Natural killer cell (primary cell): Measurements from ENCODE around the gene SH2D2A. TPM values are rescaled to one million over a fixed set of nuclear protein-coding genes. Genes with fewer than 3 reads are reported as not detected.
A peak's percentile ranks its signal among the peaks of the same experiment; 100 is the strongest.

Experiments used
- ATAC-seq, 3 donors: fragments of 150-1000 bp in 2 of 3; fragments of 200-7000 bp in 1 of 3; cut with Tn5 transposase; 1 replicate in 1 of 3; 2 replicates in 2 of 3; pipeline ENCODE4 v1.10.0; 2021; ENCODE audit warnings: mild to moderate bottlenecking in 2 of 3, moderate library complexity in 2 of 3
- DNase-seq, 2 donors: peaks; one replicate each; pipeline versions ENCODE4 v3.0.0 to v3.0.0-alpha.2; 2013 to 2021; ENCODE audit warnings: mixed read lengths in 1 of 2
- H3K27ac ChIP-seq: one replicate; pipeline ENCODE4 v1.5.1; 2013; ENCODE audit warnings: mild to moderate bottlenecking, low read length
- H3K27me3 ChIP-seq: one replicate; pipeline ENCODE4 v1.6.1; 2013; ENCODE audit warnings: low read length; ENCODE audit not compliant: control insufficient read depth, insufficient read depth
- H3K36me3 ChIP-seq: one replicate; pipeline ENCODE4 v1.6.1; 2013; ENCODE audit warnings: low read length; ENCODE audit not compliant: control insufficient read depth, insufficient read depth
- H3K4me1 ChIP-seq: one replicate; pipeline ENCODE4 v1.6.1; 2013; ENCODE audit warnings: low read length; ENCODE audit not compliant: control insufficient read depth, insufficient read depth
- H3K4me3 ChIP-seq: one replicate; pipeline ENCODE4 v1.5.1; 2013; ENCODE audit warnings: low read length
- H3K9me3 ChIP-seq: one replicate; pipeline ENCODE4 v1.6.1; 2013; ENCODE audit warnings: low read length; ENCODE audit not compliant: control insufficient read depth, insufficient read depth
- H3K27ac Mint-ChIP-seq, 2 donors: one replicate each; pipeline ENCODE4 v1.8.0; 2022; ENCODE audit warnings: mild to moderate bottlenecking in 2 of 2, mixed read lengths in 2 of 2, moderate library complexity in 1 of 2
- H3K27me3 Mint-ChIP-seq, 2 donors: one replicate each; pipeline ENCODE4 v1.8.0; 2022; ENCODE audit warnings: low read depth in 2 of 2, mixed read lengths in 2 of 2
- H3K36me3 Mint-ChIP-seq: one replicate; pipeline ENCODE4 v1.8.0; 2022; ENCODE audit warnings: mixed read lengths
- H3K4me1 Mint-ChIP-seq, 2 donors: one replicate each; pipeline ENCODE4 v1.8.0; 2022; ENCODE audit warnings: mixed read lengths in 2 of 2
- H3K4me3 Mint-ChIP-seq: one replicate; pipeline ENCODE4 v1.8.0; 2022; ENCODE audit warnings: mild to moderate bottlenecking, moderate library complexity, mixed read lengths
- H3K9me3 Mint-ChIP-seq, 2 donors: one replicate each; pipeline ENCODE4 v1.8.0; 2022; ENCODE audit warnings: mixed read lengths in 2 of 2
- WGBS: methylation state at CpG from one replicate; pipeline ENCODE4 v1.1.7; 2013; ENCODE audit warnings: missing lambda C conversion rate; ENCODE audit not compliant: insufficient coverage; 5-methylcytosine and 5-hydroxymethylcytosine counted together
- intact Hi-C: fragments of 100-400 bp; cut with micrococcal nuclease; formaldehyde crosslinking; loops from one replicate; pipeline ENCODE4 v1.14.2; 2022
- total RNA-seq, 4 donors: library from RNA; stranded (reverse); fragments of 120-200 nt in 1 of 4; gene quantifications; one replicate each; pipeline versions ENCODE4 v1.2.3 to v1.2.4, GENCODE V29; 2013 to 2022
- TF ChIP-seq, protein P1 (sequence below): fragments of 200-600 bp; IDR thresholded peaks from one replicate; pipeline ENCODE4 v1.8.0; 2022; ENCODE audit warnings: antibody characterized with exemption

Gene SH2D2A
- total RNA-seq, 3 donors from 2014 or later (not counting 1 experiment from before 2014, with no cell fraction given): 155 to 324 (median 312) TPM

DNA sequence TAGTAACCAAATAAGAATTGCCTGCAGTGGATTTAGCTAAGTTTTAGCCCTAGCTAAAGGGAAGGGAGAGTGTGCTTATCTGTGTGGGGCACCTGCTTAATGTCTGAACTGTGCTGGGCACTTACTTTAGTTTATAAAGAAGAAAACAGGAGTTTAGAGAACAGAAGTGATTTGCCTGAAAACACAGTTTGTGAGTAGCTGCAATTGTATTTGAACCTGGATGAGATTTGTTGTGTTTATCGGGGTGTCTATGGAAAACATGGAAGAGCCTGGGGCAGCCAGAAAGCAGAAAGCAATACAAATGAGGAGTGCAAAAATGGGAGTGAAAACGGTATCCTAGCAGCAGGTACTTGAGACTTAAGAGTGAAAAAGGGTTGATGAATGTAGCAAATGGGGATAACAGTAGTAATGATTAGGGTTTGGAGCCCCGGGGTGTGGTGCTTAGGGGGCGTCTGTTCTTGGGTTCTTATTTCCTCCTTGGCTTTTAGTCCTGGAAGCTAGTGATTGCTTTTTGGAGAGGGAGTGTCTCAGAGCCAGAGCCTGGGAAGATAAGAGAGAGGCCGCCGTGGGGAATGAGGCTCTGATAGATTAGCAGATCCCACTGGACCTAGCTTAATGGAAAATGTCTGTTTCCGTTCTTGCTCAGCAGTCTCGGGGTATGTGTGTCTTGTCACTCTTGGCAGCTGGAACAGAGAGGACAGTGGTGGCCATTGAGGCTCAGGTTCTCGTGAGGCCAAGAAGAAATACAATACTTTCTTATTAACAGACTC is 43.7 kb downstream of the SH2D2A start:
- intact Hi-C loops: no loop called here
- Mint-ChIP-seq H3K4me3 (no peak overlapping the region), H3K27me3 (no peaks in the 10 kb centered on the region), H3K36me3 (peaks cover 6% of the 10 kb centered on the region), H3K9me3 (no peaks in the 10 kb centered on the region), H3K4me1 (peaks cover 60 to 70% of the 10 kb centered on the region in 2 donors), H3K27ac (no peak overlapping the region)
- Histone ChIP-seq H3K9me3 (no peaks in the 10 kb centered on the region), H3K27ac (no peak overlapping the region), H3K27me3 (no peaks in the 10 kb centered on the region), H3K36me3 (peaks cover 20% of the 10 kb centered on the region), H3K4me3 (no peak overlapping the region), H3K4me1 (peaks cover 19% of the 10 kb centered on the region)
- DNase-seq (no peak), ATAC-seq (no peak)
- WGBS: 86% methylated on average over 9 of the region's 9 CpGs
- TF ChIP-seq, protein P1, sequence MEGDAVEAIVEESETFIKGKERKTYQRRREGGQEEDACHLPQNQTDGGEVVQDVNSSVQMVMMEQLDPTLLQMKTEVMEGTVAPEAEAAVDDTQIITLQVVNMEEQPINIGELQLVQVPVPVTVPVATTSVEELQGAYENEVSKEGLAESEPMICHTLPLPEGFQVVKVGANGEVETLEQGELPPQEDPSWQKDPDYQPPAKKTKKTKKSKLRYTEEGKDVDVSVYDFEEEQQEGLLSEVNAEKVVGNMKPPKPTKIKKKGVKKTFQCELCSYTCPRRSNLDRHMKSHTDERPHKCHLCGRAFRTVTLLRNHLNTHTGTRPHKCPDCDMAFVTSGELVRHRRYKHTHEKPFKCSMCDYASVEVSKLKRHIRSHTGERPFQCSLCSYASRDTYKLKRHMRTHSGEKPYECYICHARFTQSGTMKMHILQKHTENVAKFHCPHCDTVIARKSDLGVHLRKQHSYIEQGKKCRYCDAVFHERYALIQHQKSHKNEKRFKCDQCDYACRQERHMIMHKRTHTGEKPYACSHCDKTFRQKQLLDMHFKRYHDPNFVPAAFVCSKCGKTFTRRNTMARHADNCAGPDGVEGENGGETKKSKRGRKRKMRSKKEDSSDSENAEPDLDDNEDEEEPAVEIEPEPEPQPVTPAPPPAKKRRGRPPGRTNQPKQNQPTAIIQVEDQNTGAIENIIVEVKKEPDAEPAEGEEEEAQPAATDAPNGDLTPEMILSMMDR: no peak

DNA sequence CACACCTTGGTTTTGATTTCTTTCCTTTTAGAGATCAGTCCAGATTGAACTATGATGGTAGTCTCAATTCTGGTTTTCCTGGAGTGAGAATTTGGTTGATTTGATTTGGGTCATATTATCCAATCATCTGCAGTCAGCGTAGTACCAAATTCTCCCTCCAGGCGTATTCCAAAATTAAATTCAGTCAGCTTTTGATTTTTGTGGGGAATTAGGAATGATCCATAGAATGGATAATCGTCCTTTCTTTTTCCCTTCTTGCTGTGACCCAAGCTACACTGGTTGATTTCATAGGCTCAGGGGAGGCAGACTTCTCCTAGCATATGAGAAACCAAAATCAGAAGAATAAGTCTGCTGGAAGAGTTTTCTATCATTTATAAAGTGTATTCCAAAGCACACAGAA is 44.4 kb downstream of the SH2D2A start:
- no peaks in the 10 kb centered on the region for H3K9me3 ChIP-seq
- H3K9me3 Mint-ChIP-seq: no peaks in the 10 kb centered on the region
- H3K36me3 ChIP-seq: peaks cover 20% of the 10 kb centered on the region
- H3K4me3 Mint-ChIP-seq: no peak overlapping the region
- no peak for DNase-seq
- TF ChIP-seq, protein P1: no peak
- WGBS: 90% methylated on average over 1 of the region's 3 CpGs
- H3K4me3 ChIP-seq: no peak overlapping the region
- no peaks in the 10 kb centered on the region for H3K27me3 Mint-ChIP-seq
- peak overlapping the region in 1 of 2 donors; percentile 21 for H3K27ac Mint-ChIP-seq
- ATAC-seq: no peak
- peaks cover 22% of the 10 kb centered on the region for H3K4me1 ChIP-seq
- intact Hi-C loops: no loop called here
- H3K27me3 ChIP-seq: no peaks in the 10 kb centered on the region
- H3K36me3 Mint-ChIP-seq: peaks cover 6% of the 10 kb centered on the region
- H3K4me1 Mint-ChIP-seq: peaks cover 54 to 64% of the 10 kb centered on the region in 2 donors
- no peak overlapping the region for H3K27ac ChIP-seq

DNA sequence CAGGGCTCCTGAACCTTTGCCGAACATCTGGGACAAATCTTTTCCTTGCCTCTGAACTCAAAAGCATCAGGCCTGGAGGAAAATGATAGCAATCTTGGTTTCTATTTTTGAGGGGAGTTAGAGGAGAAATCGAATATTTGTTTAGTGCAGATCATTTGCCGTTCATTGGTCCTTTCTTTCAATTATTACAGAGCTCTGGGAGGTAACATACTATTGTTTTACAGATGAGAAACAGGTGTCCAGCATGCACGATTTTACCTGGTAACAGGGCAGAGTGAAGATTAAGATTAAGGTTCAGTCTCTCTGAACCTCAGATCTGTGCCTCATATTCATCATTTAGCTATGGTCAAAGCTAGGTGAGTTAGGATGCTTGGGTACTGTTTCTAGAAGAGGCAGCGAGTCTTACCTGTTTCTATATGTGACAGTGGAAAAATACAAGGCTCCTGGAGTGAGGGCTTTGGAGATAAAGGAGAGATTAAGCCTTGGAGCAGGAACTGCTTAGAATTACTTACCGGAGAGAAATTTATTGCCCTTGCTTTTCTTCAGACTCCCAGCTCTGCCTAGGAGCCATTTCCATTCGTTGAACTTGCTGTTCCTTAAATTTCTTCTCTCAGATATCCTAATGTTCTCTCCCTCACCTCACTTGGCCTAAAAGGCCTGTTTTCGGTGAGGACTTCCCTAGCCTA is 47.9 kb downstream of the SH2D2A start:
- ATAC-seq (no peak), DNase-seq (no peak)
- Histone ChIP-seq H3K36me3 (peaks cover 19% of the 10 kb centered on the region), H3K4me3 (peak overlapping the region; percentile 86), H3K4me1 (peaks cover 33% of the 10 kb centered on the region), H3K27ac (peak overlapping the region; percentile 98), H3K27me3 (no peaks in the 10 kb centered on the region), H3K9me3 (no peaks in the 10 kb centered on the region)
- Mint-ChIP-seq H3K27me3 (no peaks in the 10 kb centered on the region), H3K4me1 (peaks cover 47 to 53% of the 10 kb centered on the region in 2 donors), H3K4me3 (no peak overlapping the region), H3K9me3 (no peaks in the 10 kb centered on the region), H3K36me3 (peaks cover 6% of the 10 kb centered on the region), H3K27ac (no peak overlapping the region)
- intact Hi-C loops: no loop called here
- TF ChIP-seq, protein P1: no peak
- 41% methylated on average over 6 of the region's 8 CpGs for WGBS
